AG10803 (cell line): ENCODE data around the gene FAM3C.
A peak's percentile ranks its signal among the peaks of the same experiment; 100 is the strongest.

Source experiments
- DNase-seq: peaks from one replicate; pipeline ENCODE4 v3.0.0; 2010; ENCODE audit warnings: low read depth
- H3K4me3 ChIP-seq: 2 replicates; pipeline ENCODE4 v1.5.1; 2011; ENCODE audit warnings: mild to moderate bottlenecking, low read length, control low read depth
- CTCF ChIP-seq: conservative IDR thresholded peaks from 2 replicates; pipeline ENCODE4 v1.5.1; 2011; ENCODE audit warnings: mild to moderate bottlenecking, low read length, control low read depth, inconsistent platforms

Gene FAM3C

GRCh38 chr7:121331574-121331973 lies 64.5 kb downstream of the FAM3C start:
- H3K4me3 ChIP-seq = no peak overlapping the region
- no peak for TF ChIP-seq CTCF
- DNase-seq = no peak

- no peak overlapping the region for H3K4me3 ChIP-seq
- DNase-seq = no peak
- TF ChIP-seq CTCF = no peak
Observed at GRCh38 chr7:121331048-121331447, 65.1 kb downstream of the FAM3C start.

GRCh38 chr7:121330053-121330833 lies 65.9 kb downstream of the FAM3C start:
- peak; percentile 23 for DNase-seq
- TF ChIP-seq CTCF = no peak
- H3K4me3 ChIP-seq = peak overlapping the region; percentile 61

- H3K4me3 ChIP-seq = peak overlapping the region; percentile 61
- DNase-seq = no peak
- no peak for TF ChIP-seq CTCF
Observed at GRCh38 chr7:121329191-121330052, 66.7 kb downstream of the FAM3C start.

GRCh38 chr7:121328508-121329190 lies 67.5 kb downstream of the FAM3C start, which contains the start of gene WNT16:
TSS of gene WNT16 (plus strand) at chr7:121329000. CDS start at chr7:121329293, 293 bp downstream.
- no peak for DNase-seq
- peak within 1 kb of the TSS; percentile 61 for H3K4me3 ChIP-seq
- TF ChIP-seq CTCF = no peak

GRCh38 chr7:121327671-121328070 lies 68.4 kb downstream of the FAM3C start:
- H3K4me3 ChIP-seq = no peak overlapping the region
- TF ChIP-seq CTCF = no peak
- no peak for DNase-seq
